GM21423 (cell line): ENCODE results near the gene CYB5RL.
A peak's percentile ranks its signal among the peaks of the same experiment; 100 is the strongest.
"Not testable (repeated sequence)": the region's sequence is repeated elsewhere in the genome, so short reads cannot be mapped to it uniquely, and the experiment has no call there.

Experiments used
- ATAC-seq: cut with Tn5 transposase; IDR thresholded peaks from one replicate; pipeline ENCODE4 v1.9.1; 2021; ENCODE audit warnings: mild to moderate bottlenecking, moderate library complexity; ENCODE audit not compliant: unreplicated experiment

Gene CYB5RL, protein sequence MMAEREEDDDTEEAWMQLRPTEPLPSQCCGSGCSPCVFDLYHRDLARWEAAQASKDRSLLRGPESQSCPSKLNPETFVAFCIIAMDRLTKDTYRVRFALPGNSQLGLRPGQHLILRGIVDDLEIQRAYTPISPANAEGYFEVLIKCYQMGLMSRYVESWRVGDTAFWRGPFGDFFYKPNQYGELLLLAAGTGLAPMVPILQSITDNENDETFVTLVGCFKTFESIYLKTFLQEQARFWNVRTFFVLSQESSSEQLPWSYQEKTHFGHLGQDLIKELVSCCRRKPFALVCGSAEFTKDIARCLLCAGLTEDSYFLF

DNA sequence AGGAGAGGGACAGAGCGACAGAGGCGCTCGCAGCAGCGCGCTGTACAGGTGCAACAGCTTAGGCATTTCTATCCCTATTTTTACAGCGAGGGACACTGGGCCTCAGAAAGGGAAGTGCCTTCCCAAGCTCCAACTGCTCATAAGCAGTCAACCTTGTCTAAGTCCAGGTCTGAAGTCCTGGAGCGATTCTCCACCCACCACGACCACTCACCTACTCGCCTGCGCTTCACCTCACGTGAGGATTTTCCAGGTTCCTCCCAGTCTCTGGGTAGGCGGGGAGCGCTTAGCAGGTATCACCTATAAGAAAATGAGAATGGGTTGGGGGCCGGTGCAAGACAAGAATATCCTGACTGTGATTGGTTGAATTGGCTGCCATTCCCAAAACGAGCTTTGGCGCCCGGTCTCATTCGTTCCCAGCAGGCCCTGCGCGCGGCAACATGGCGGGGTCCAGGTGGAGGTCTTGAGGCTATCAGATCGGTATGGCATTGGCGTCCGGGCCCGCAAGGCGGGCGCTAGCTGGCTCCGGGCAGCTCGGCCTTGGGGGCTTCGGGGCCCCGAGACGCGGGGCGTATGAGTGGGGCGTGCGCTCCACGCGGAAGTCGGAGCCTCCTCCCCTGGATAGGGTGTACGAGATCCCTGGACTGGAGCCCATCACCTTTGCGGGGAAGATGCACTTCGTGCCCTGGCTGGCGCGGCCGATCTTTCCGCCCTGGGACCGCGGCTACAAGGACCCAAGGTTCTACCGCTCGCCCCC is at the start of gene CYB5RL, which contains the start of gene MRPL37:
CYB5RL (minus strand) TSS at position 266 of the 754 bp plus-strand sequence. CDS start 4,414 bp downstream, outside the sequence.
MRPL37 (plus strand) TSS at position 403 of the 754 bp plus-strand sequence; CDS start at position 480, 77 bp downstream.
- peak; percentile 97 for ATAC-seq

DNA sequence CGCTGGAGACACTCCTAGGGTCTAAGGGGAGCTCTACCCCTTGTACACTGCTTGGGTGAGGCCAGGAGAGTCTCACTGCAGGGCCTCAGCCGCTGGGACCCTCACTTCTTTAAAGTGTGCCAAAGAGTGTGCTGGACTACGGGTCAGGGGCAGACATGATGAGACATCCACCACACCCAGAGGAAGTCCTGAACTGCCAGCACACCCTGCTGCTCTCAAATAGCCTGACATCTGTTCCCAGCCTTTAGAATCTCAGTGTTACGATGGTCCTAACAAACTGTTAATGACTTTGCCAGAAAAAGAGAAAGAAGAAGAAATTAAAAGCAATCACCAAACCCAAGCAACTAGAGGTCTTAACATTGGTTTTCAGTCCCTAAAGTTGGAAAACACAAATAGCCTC is 49.1 kb upstream of the CYB5RL start:
- ATAC-seq, result no peak

DNA sequence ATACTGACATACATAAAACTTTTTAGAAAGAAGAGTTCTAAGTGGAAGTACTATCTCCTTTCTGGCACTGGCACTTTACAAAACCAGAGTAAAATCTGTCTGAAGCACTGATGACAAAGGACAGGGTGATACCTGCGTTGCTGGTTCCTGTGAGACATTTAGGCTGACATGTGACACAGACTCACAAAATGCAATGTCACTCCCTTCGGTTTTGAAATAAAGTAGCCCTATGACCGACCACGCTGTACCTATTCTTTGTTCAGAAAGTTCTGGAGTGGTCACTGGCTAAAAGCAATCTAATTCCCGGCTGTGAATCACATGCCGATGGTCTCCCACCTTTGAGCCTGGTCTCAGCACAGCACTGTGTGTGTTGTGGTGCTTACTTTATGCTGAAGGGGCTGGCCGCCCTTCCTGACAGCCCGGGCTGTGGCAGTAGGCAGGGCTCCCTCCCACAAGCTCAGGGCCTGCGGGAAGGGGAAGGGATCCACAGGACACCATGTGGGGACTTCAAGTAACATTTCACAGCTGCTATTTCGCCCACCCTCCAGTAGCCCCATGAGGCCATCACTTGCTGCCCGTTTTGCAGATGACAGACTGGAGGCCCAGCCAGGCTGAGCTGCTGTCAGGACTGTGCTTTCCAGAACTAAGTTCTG is 48.2 kb upstream of the CYB5RL start:
- no peak for ATAC-seq

DNA sequence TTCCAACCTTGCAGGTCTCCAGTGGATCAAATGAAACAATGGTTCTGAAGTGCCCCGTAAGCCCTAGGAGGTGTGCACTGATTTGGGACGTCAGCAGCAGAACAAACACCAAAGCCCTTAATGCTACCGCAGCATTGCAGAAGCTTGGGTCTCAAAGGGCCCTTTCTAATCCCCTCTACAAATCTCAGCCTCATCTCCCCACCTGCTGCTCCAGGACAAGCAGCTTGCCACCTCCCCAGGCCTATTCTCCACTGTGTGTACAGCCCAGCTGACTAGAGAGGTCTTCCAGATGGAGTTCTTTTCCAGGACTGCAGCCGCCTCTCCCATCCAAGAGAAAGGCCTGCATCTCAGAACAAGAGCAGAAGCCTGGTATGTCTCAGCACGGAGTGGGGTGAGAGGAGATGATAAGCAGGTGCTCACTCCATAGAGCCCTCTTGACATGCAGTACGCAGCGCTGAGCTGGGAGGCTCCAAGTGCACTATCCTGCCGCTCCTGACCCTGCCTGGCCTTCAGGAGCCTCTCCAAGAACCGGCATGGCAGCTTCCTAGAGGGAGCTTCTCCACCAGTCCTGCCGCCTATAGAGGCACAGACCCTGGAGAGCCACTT is 46.4 kb upstream of the CYB5RL start:
- ATAC-seq, result no peak

DNA sequence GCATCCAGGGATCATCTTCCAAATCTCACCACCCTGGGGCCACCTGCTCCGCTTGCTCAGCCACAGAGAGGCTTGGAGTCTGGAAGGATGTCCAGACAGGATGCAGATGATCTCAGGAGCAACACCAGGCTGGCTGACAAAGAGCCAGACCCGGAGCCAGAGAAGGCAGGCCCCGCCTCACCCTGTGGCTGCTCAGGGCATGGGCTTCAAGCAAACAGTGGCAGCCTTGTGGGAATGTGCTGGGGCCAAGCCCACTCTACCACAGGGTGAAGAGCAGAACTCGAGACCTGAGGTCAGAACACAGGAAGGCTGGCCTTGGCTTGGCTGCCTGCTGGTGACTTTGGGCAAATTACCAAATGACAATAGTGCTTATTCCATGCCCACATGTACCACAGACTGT is 45.7 kb upstream of the CYB5RL start:
- ATAC-seq, result no peak

DNA sequence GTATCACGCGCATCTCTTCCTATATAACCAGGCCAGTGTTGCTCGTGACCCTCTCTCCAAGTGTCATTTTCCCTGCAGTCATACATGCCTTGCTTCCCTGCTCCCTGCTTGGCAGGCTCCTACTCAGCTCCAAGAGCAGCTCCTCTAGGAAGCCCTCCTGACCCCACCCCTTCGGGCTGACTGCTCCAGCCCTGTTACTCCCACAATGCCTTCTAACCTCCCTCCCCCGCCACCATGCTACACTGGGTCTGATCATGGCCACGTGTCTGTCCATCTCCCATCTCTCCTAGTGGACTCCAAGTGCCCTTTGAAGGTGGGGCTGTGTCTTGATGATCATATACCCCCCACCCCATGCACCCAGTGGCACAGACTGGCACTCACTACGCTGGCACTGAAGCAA is 44.8 kb upstream of the CYB5RL start:
- ATAC-seq, result no peak

DNA sequence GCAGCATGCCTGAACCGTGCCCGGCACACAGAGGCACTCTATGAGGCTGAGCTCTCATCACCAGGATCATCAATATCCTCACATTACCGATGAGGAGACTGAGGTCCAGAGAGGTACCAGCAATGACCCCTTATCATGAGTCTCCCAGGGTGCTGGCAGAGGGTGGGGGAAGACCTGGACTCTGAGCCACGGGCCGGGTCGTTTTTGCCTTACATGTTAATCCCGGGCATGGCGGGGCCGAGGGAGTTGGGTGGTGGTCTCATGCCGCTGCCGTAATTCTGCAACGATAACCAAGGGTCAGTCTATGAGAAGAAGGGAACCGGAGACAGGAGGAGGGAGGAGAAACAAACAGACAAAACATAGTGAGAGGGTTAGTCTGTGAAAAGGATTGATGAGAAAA is 43.2 kb upstream of the CYB5RL start:
- ATAC-seq, result no peak

DNA sequence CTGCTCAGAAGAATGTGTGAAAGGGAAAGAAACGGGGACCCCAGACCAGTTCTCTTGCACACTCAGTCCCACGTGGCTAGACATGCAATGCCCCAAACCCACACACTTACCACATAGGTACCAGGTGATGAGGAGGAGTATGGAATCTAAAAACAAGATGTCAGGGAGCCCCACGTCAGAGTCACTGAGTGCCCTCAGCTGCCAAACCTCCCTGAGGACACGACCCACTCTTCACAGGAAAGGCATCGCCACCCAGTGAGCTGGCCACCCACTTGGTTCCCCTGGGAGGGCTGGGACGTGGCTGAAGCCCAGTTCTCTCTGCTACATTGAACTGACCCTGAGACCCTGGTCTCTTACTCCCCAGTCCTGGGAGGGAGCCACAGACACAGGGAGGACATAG is 41.5 kb upstream of the CYB5RL start:
- ATAC-seq, result no peak

DNA sequence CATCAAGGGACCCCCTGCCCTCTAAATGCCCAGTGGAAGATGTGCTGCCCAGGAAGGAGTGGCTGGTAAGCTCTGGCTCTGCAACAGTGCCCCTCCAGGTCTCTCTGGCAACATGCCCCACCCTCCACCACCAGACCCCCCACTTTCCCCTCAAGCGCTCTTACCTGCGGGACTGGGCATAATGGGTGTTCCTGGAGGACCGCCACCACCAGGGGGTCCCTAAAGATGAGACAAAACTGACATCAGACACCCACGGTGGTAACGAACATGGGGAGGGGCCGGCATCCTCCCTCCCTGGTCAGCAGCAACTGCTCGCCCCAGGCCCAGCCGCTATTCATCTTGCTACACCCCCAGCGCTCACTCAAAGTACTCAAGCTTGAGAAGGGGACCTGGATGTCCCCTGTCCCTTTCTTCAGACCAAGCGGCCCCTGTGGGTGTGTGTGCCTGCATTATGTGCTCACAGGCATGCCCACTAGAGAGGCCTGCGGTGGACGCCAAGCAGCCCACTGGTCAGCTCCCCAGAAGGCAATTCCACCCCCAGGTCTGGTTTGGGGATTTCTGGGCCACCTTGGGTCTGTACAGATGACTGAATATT is 41.0 kb upstream of the CYB5RL start:
- no peak for ATAC-seq

DNA sequence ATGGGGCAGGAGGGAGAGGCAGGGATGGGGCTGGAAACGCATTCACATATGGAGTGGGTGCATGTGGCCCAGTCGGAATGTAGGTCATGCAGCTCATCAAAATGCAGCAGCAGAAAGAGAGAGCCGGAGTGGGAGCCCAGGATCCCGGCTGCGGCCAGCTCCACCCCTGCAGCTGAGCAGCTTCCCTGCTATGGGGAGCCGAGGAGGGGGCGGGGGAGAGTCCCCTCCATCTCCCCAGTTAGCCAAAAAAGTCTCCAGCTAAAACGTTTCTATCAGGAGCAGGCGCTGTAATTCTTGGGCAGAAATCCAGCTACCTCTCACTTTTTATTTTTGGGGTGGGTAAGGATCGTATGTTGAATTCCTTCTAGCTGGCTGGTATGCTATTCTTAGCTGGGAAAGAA is 39.8 kb upstream of the CYB5RL start:
- no peak for ATAC-seq

DNA sequence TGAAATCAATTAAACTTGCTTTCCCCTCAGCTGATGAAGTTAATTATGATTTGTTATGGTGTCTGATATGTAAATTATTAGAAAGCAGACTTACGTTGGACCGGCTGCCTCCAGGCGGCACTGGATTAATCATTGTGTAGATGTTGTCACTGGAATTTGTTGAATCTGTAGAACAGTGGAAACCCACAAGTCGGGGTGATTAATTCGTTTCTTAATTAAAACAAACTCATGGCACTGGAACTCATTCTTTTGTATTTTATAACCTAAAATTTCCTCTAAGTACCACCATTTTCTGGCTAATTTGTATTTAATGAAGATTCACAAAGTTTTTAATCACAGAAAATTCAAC is 39.2 kb upstream of the CYB5RL start:
- ATAC-seq, result no peak

DNA sequence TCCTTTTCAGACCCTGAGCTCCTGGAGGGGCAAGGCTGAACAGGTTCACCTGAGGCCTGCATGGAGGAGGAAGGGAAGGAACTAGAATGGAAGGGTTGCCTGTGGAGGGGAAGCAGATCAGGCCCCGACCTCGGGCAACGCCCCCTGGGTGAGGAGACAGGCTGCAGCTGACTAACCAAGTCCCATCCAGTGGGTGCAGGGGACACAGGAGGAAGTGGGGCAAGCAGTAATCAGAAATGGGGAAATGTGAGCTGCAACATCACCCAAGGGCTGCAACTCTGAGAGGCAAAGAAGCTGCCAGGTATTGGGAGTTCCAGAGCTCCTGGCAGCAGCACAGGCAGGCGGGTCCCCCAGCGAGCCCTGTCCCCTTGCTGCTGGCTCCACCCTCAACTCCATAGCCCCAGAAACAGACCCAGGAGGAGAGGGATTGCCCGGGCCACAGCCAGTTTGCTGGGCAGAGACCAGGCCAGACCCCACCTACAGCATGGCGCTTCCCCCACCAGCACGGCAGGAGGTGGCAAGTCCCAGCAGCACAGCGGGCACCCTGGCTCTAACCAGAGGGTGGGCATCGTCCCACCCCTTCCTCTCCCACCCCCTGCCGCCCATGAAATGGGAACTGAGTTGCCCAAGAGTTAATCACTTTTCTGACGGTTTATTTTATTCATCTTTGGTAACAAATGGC is 38.7 kb upstream of the CYB5RL start:
- no peak for ATAC-seq

DNA sequence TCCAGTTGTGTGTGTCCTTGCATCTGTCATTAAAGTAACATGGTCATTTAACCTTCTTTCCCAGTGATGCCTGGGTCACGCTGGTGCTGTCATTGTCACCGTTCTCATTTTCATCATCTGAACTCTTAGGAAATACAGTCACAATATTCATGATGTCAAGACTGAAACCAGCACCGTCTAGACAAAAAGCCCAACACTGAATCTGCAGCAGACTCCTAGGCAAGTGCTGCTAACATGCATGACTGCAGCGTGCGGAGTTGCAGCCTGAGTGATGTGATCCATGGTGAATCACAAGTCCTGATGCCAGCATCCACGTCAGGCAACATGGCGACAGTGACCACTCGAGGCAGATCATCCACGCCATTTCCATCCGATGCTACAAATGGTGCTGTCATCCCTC is 37.8 kb upstream of the CYB5RL start:
- ATAC-seq, result no peak

DNA sequence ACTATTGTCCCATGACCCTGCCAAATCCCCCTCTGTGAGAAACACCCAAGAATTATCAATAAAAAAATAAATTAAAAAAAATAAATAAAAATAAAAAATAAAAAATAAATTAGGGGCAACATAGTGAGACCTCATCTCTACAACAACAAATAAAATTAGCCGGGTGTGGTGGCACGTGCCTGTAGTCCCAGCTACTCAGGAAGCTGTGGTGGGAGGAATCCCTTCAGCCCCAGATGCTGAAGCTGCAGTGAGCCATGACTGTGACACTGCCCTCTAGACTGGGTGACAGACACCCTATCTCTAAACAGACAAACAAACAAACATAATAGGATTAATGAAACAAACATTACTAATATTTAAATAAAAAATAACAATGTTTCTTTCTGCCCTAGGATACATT is 34.5 kb upstream of the CYB5RL start:
- no peak for ATAC-seq

DNA sequence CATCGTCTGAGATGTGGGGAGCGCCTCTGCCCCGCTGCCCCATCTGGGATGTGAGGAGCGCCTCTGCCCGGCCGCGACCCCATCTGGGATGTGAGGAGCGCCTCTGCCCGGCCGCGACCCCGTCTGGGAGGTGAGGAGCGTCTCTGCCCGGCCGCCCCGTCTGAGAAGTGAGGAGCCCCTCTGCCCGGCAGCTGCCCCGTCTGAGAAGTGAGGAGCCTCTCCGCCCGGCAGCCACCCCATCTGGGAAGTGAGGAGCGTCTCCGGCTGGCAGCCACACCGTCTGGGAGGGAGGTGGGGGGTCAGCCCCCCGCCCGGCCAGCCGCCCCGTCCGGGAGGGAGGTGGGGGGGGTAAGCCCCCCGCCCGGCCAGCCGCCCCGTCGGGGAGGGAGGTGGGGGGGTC is 33.4 kb upstream of the CYB5RL start:
- not testable (repeated sequence) for ATAC-seq

DNA sequence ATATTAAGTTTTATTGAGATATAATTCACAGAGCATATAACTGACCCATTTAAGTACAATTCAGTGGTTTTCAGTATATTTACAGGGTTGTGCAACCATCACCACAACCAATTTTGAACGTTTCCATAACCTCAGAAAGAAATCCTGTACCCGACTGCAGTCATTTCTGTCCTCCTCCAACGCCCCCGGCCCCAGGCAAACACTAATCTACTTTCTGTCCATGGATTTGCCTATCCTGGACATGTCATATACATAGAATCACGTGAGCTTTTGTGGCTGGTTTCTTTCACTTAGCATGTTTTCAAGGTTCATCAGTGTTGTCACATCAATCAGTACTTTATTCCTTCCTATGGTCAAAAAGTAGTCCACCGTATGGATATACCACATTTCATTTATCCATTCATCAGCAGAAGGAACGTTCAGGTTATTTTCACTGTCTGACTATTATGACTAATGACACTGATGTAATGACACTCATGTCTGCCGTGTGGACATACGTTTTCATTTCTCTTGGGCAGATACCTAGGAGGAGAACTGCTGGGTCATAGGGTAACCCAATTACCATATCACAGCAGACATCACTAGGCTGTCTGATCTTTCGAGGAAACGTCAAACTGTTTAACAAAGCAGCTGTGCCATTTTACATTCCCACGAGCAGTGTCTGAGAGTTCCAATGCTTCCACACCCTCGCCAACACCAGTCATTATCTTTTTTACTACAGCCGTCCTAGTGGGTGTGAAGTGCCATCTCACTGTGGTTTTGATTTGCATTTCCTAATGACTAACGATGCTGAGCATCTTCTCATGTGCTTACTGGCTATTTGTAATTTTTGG is 30.9 kb upstream of the CYB5RL start:
- no peak for ATAC-seq

DNA sequence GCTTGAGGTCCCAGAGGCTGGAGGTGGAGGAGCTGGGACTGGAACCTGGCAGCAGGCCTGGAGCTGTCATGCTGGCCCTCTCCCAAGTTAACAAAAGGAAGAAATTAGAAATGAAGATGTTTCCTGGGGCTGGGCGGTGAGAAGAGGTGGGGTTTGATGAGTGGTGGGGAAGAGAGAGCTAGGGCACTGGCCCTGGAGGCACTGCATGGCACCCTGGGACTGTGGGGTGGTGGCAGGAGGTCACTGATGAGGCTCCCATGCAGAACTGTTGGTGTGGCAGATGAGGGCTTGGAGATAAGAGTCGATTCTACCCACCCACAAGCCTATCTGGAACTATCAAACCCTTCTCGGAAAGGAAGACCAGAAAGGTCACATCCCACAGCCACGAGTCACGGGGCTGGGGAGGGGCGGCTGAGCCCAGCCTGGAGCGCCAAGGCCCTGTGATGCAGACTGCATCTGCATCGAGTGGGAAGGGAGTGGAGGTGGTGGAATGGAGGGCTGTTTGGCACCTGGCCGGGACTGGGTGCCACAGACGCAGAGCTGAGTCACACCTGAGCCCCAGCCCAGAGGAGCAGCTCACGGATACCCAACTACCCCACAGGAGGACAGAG is 29.6 kb upstream of the CYB5RL start:
- ATAC-seq, result no peak

DNA sequence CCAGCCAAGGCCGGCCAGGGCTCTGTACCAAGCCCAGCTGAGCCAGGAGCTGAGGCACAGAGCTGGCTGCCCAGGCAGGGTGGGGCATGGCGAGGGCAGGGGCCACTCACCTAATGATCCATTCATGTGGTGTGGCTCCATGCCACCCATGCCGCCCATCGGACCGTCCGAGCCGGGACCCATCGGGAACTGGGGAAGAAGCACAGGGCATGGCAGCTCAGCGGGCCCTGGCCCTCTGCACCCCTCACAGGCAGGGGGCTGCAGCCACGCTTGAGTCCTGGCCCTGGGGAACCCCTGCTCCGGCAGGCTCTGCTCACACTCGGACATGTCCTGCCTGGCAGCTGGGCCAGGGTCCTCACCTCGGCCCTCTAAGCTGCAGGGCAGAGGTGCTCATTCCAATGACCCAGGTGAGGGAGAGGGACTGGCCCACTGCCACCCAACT is 28.8 kb upstream of the CYB5RL start:
- ATAC-seq, result no peak

DNA sequence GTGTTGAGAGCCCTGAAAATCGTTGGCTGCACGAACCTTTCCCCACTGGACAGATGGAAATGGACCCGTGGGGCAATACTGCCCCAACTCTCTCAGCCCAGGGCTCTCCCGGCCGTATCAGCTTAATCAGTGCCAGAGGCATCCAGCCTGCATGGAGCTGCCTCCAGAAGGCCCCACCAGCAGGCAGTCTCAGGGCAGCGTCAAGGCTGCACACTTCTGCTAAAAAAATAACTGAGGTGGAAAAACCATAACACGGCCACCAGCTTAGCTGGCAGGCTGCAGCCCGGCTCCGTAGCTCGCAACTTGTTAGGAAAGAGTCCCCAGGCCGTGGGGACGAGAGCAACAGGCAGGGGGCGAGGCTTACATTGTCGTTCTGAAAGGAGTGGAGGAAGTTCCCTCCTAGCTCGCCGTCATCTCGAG is 28.1 kb upstream of the CYB5RL start:
- ATAC-seq, result no peak
